Fibroblast of the conjunctiva (primary cell): Measurements from ENCODE around the gene PRKAG1.
"Not testable (repeated sequence)": the region's sequence is repeated elsewhere in the genome, so short reads cannot be mapped to it uniquely, and the experiment has no call there.

Experiments used
- DNase-seq: peaks from one replicate; pipeline ENCODE4 v3.0.0-alpha.2; 2010; ENCODE audit warnings: low read depth

PRKAG1 gene

DNA sequence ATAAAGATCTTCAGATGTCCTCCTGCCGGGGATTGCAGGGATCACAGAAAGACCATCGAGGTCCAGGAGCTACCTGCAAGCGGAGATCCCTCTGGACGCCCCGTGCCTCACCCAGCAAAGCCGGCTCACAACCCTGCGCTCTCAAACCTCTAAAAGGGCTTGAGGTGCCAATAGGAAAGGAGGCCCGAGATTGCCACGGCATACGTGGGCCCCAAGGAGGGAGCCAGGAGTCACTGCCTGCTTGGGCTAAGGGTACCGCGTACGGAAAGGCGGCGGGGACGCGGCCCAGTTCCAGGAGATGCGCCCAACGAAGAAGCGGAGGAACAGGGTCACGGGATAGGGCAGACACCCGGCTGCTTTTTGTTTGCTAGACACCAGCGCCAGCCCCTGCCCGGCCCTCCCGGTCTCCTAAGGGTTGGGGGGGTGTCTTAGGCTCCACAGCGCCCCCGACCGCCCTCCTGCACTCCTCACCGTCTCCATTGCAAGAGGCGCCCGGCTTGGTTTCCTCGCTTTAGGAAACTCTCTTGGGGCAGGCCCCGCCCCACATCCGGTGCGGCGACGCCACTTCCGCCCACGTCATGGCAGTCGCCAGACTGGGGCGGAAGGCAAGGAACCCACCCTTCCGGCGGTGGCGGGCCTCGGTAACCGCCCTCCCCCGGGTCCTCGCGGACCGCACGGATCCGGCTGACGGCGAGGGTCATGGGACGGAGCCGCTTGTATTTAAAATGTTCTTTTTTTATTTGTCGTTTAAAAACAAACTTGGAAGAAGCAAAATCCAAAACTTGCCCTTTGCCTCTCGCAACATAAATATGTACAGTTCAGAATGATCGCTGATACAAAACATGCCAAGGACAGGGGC, at the start of gene PRKAG1:
Gene PRKAG1, minus strand, starts transcription at position 516 of the 859 bp plus-strand sequence. Its CDS starts 36 bp downstream, at position 480.
- peak; percentile 96 for DNase-seq

DNA sequence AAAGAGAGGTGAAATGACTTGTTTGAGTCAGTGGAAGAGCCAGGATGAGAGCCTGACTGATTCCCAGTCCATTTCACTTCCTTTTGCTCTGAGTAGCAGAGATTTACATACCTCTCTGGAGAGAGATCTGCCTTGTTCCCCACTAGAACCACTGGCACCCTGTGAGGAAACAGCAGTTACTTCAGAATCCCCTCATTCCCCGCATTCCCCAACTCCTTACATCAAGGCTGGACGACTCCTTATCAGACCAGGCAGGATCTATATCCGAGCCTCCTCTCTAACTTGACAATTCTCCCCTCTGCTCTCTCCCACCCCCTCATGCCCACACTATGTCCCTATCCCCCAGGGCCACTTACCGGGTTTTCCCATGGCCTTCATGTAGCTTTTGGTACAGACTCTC, 47.5 kb upstream of the PRKAG1 start:
- no peak for DNase-seq

DNA sequence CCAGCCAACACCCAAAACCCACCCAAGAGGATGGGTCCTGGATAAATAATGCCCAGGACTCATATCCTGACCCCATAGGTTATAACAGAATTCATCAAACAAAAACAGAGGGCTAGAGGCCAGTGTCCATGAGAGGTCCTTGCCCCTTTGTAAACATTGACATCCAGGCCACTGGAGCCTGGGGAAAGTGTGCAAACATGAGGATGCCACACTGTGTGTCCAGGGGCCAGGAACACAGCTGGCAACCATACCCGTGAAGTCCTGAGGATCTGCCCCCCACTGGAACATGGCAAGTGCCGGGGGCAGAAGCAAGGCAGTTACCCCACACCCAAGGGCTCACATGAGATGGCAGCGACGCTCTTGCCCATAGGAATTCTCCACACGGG, 46.2 kb upstream of the PRKAG1 start:
- DNase-seq = no peak

DNA sequence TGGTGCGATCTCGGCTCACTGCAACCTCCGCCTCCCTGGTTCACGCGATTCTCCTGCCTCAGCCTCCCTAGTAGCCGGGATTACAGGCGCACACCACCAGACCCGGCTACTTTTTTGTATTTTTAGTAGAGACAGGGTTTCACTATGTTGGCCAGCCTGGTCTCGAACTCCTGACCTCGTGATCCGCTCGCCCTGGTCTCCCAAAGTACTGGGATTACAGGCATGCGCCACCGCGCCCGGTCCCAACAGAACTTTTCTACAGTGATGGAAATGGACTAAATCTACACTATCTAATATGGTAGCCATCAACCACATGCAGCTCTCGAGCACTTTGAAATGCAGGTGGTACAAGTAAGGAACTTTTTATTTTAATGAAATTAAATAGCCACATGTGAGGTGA, 43.3 kb upstream of the PRKAG1 start:
- DNase-seq = not testable (repeated sequence)

DNA sequence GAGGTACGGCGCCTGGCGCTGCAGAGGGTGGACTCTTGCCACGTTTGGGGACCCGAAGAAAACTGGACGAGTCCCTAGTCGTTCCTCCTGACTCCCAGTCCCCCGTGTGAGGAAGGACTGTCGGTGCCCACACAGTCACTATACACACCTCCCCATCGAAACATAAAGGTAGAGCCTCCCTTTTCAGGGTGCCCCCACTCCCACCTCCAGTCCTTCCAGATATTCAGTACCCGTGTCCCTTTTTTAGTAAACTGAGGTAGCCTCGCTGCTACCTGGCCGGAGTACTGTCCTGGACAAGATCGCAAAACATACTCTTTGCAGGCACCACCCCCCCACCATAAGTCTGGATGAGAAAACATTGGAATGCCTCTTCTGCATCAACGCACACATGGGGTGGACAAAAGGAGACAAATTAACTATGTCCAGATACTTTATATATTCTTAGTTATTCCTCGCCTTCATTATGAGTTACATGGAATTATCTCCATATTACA, 42.6 kb upstream of the PRKAG1 start:
- no peak for DNase-seq

DNA sequence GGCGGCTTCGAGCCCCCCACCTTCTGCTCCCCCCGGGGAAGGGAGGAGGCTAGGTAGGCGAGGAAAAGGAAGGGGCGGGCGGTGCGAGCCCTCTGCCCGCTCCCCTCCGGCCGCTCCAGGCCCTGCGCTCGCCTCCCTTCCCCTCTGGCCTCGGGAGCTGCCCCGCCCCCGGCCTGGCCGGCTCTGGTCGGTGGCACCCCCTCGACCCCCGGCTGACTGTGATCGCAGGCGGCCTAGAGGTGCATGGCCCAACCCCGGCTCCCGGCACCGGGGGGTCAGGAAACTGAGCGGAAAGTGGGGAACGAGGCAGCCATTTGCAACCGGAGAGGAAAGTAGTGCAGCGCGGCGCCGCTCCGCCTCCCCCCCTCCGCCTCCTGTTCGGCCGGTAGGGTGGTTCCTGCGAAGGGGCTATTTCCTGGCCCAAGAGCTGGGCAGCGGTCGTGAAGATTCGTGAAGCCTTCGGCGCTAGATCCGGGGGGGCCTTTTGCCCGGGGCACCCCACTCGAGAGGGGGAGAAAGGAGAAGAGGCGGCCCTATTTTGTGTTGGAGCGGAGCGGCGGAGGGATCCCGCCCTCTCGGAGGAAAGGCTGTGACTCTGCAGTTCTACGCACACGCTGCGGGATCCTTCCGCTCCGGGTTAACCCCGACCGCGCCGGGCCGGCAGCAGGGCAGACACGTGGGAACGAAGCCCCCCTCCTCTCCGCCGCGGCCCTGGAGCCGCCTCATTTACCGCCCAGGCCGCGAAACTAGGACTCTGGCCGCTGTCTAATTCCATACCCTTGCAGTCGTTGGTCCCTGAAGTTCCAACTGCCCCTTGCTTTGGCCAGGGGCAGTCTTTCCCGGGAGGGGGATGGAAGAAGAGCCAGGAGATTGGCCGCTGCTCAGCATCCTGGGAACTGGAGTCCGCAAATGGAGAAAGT, 41.9 kb upstream of the PRKAG1 start, which contains the start of gene KMT2D:
Gene KMT2D, minus strand, starts transcription at position 558 of the 920 bp plus-strand sequence. CDS start 5,470 bp downstream, outside the sequence.
- DNase-seq = peak; percentile 82

DNA sequence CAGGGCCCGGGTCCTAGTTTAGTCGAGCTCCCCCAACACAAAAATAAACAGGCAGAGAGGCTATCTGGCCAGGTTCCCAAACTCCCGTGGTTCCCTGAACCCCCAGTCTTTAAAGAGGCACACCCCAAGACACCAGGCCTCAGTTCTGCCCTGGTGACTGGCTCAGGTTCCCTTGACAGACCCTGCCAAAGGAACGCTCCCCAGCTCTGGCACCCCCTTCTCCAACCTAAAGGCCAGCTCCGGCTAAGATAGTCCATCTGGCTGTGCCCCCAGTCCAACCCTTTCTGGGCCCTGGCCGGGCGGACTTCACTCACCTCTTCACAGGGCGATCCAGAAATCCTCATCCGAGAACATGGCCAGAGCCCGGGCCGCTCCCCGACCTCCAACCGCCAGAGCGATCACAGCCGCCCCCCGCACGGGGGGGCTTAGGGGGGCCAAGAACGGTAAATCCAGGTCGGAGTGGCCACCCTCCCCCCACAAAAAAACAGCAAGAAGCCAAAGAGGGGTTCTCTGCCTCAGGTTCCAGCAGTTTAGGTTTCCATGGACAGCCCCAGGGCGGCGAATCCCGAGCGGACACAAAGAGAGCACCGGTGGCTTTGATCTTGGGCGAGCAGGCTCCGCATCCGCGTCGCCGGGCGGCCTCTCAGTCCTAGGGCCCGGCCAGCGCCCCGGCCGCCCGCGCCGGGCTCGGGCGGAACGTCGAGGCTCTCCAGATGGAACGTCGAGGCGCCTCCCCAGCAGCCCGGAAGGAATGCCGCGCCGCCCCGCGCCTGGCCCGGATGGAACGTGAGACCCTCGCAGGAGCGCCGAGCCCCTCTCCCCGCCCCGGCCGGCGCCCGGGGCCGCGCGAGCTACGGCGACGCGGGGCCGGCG, 41.0 kb upstream of the PRKAG1 start:
- no peak for DNase-seq

DNA sequence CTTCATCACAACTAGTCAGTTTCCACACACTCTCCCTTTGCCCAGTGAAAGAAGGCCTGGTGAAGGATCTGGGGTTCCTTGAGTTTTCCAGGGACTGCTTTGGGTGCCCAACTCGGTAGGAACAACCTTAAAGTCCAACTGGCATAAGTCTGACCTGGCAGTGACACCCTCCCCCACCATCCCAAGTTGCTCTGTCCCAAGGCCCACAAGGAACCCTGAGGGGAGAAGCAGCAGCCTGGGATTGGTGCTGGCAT, 40.4 kb upstream of the PRKAG1 start:
- DNase-seq = no peak

DNA sequence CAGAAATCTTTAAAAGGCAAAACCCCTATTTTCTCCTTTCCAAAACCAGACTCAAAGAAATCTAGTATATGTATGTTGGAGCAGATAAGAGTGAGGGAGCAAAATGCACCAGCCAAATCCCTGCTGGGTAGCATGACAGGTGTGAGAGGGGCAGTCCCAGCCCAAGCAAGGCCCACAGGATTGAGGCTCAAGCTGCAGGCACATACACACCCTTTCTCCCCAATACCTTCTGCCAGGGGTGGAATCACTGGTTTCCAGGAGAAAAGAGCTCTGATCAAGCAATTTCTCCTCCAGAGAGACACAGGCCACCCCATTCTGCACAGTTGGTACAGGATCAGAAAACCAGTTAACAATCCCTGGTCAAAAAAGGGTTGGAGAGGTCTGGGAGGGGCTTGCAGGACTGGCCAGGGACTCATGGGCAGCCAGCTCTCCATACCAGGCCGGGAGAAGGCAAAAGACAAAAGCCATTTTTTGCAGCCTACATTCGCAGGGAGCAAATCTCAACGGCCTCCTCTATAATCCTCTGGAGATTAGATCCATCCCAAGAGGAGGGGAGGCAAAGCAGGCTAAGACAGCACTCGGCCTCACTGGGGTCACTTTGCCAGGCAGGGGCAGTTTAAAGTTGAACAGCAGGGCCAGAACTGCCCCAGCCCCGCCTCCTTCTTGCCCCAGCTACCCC, 39.9 kb upstream of the PRKAG1 start:
- no peak for DNase-seq

DNA sequence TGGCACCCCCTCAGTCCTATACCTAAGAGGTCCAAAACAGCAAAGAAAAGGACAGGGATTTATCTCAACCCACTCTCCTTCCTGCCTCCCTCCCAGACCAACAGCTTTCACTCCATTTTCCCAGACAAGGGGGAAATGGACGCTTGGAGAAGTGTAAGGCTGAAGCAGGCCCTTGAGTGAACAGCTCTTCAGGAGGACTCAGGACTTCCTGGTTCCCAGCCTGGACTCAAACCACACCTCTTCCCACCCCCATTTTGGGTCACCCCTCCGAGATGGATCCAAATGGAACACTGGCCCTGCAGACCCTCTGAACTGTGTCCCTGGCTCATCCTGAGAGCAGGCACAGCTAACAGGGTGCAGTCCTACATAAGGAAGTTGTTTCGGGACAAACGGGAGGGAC, 39.3 kb upstream of the PRKAG1 start:
- no peak for DNase-seq

DNA sequence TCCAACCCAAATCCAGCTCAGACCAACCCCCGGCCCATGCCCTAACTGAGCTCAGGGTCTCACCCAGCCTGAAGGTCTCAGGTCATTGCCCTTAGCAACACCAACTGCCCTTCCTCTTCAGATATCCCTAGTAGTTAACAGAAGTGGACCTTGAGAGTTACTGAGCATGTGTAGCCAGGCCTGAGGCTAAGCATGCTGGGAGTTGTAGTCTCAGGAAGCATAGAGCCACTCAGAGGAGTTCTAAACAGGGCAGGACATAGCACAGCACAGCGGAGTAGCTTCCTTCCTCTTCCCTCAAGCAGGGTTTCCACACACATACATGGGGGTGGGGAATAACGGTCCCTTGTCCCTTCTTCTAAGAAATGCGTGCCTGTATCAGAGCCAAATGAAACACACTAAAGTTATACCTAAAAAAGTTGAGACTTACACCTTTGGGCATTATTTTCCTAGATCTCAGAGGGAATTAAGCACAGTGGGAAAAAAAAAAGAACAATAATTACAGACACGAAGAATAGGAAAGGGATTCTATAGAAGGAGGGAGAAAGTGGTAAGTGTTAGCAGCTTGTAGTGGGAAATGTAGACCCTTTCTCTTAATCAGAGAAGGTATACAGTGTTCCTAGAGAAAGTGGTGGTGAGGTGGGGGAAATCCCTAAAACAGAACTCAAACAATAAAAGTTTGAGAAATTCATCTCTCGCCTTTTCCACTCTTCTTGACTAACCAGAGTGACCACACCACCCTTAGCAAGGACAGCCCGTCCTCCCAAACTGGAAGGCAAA, 37.6 kb upstream of the PRKAG1 start:
- DNase-seq = peak; percentile 57

DNA sequence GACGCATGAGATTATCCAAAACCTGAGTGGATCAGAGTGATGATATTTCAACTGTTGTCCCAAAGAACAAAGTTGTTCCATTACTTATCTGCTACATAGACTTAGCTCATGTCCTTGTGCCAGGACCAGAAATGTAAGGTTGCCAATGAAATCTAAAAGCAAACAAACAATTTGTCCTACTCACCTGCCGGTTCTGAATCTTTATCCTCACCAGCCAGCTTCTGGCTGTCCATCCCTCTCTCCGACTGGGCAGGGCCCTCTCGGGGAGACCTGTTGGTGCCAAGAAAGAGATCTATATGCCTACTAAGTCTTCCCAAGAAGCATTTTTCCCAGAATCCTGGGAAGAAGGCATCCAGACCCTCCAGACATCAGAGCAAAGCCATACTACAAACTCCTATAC, 36.5 kb upstream of the PRKAG1 start:
- no peak for DNase-seq

DNA sequence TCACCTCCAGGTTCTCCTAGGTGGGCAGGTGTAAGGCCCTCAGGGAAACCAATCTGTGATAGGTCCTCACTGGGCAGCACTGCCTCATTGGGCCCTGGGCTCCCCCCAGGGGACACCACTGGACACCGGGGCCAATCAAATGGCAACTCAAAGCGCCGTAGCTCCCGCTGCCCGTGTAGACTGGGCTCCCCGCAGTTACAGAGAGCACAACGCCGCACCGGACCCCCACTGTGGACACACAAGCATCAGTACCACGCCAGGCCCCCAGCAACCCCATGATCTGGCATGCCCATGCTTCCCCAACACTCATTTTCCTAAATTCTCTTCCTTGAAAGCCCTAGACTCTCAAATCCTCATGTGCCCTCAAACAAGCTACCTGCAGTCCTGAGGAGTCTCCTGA, 35.9 kb upstream of the PRKAG1 start:
- no peak for DNase-seq

DNA sequence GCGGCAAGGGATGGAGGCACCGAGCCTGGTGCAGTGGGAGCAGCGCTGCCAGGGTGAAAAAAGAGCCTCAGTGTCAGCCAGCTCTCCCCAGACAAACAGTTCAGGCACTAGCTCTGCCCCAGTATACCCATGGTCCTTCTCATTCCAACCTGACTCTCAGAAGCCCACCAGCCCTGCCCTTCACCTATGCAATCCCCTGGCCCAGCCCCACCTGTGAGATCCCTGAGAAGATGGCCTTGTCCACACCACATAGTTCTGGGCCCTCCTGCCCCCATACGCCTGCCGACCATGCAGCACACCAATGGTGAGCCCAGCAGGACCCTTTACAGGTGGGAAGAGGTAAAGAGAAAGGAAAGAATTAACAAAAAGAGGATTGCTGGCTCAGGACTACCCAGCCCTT, 35.5 kb upstream of the PRKAG1 start:
- no peak for DNase-seq

DNA sequence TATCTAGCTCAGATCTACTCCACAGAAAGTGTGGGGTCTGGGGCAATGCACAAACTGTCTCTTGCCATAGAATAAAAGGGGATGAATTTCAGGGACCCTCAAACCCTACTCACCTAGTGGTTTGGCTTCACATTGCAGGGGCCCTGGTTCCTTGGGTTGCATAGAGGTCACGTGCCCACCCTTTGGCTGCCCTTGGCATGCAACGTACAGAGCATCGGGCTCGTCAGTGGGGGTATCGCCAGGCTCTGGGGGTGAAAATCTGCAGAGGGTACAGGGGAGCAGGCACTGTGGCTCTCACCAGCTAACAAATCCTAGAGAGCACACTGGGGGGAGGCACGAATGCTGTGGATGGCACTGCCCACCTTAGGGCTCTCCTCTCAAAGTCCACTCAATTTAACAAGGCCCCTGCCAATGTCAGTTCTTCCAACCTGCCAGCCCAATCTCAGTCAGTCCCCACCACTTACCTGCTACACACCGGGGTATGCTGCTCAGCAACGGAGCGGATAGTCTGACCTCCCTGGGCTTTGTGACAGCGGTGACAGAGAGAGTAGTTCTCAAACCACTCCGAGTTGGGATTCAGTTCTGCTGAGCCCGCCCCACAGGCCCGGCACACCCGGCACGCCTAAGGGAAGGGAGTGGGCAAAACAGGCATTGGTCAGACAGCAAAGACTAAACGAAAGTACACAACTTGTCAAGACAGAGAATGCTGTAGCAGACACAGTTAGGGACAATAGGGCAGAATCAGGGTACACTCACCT, 34.1 kb upstream of the PRKAG1 start:
- no peak for DNase-seq

DNA sequence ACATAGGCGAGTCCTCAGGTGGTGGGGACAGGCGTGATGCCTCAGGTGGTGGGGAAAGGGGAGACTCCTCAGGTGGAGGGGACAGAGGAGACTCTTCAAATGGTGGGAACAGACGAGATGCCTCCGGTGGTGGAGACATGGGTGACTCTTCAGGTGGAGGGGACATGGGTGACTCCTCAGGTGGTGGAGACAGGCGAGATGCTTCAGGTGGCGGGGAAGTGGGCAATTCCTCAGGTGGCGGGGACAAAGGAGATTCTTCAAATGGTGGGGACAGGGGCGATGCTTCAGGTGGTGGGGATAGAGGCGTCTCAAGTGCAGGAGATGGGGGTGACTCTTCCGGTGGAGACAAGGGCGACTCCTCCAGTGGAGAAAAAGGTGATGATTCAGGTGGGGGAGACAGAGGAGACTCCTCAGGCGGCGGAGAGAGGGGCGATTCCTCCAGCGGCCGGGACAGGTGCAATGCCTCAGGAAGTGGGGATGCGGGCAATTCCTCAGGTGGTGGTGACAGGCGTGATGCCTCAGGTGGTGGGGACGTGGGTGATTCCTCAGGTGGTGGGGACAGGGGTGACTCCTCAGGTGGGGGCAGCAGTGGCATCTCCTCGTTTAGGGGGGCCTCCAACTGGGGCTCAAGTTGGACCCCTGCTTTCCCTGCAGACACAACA, 33.3 kb upstream of the PRKAG1 start:
- no peak for DNase-seq

DNA sequence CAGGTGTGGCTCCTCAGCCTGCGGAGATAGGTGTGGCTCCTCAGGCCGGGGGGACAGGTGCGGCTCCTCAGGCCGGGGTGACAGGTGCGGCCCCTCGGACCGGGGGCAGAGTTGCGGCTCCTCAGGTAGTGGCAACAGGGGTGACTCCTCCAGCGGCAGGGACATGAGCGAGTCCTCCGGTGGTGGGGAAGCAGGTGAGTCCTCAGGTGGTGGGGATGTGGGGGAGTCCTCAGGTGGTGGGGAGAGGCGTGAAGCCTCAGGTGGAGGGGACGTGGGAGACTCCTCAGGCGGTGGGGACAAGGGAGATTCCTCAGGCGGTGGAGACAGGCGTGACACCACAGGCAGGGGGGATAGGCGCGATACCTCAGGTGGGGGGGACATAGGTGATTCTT, 32.8 kb upstream of the PRKAG1 start:
- no peak for DNase-seq

DNA sequence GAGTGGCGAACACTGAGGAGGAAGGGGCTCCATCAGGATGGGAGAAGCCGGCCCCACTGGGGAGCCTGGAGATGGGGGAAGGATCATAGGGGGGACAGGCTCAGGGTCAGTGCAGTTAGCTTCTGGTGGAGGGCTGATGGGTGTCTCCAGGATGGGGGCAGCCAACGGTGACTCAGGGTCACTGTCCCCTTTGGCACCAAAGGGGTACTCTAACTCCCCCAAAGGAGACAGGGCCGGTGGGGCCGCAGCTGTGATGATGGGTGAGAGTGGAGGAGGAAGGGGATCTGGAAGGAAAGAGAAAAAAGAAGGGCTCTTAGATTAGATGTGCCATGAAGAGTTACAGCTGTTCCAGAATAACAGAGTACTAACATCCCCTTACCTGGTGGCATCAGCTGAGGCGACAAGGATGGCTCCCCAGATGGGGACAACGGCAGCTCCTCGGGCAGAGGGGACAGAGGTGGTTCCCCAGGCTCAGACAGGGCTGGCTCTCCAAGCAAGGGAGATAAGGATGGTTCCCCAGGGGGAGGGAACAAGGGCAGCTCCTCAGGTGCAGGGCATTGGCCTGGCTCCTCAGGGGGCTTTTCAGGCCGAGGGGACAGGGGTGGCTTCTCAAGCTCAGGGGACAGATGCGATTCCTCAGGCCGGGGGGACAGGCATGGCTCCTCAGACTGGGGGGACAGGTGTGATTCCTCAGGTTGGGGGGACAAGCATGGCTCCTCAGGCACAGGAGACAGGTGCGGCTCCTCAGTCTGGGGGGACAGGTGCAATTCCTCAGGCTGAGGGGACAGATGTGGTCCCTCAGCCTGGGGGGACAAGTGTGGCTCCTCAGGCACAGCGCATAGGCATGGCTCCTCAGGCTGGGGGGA, 32.2 kb upstream of the PRKAG1 start:
- no peak for DNase-seq
